Esophagus muscularis mucosa (tissue), 4 donors: ENCODE results near the gene FXR1. TPM values are rescaled to one million over a fixed set of nuclear protein-coding genes. Genes with fewer than 3 reads are reported as not detected.

Source experiments
- DNase-seq: peaks from one replicate; pipeline ENCODE4 v3.0.0-alpha.2; 2017; ENCODE audit errors: extremely low spot score
- H3K27ac ChIP-seq, 4 donors: fragments of 200-600 bp; sonication (generic); replicated peaks in 1 of 4; 1 replicate in 3 of 4; 2 replicates in 1 of 4; pipeline ENCODE4 v1.5.1; 2016 to 2019; ENCODE audit warnings: mild to moderate bottlenecking in 1 of 4
- H3K27me3 ChIP-seq, 4 donors: fragments of 200-600 bp; sonication (generic); one replicate each; pipeline versions ENCODE4 v1.5.1 to v1.6.0; 2016 to 2019
- H3K36me3 ChIP-seq, 4 donors: fragments of 200-600 bp; sonication (generic); one replicate each; pipeline ENCODE4 v1.5.1; 2016 to 2019
- H3K4me1 ChIP-seq, 4 donors: fragments of 200-600 bp; sonication (generic); one replicate each; pipeline ENCODE4 v1.5.1; 2016 to 2019
- H3K4me3 ChIP-seq, 4 donors: fragments of 200-600 bp; sonication (generic); 1 replicate in 2 of 4; 2 replicates in 2 of 4; pipeline ENCODE4 v1.5.1; 2016 to 2019; ENCODE audit warnings: mild to moderate bottlenecking in 4 of 4, moderate library complexity in 1 of 4
- H3K9me3 ChIP-seq, 4 donors: fragments of 200-600 bp; sonication (generic); 1 replicate in 3 of 4; 2 replicates in 1 of 4; pipeline ENCODE4 v1.5.1; 2016 to 2019
- EP300 ChIP-seq: sonication (generic); formaldehyde crosslinking; IDR thresholded peaks from one replicate; pipeline ENCODE4 v1.6.1; 2017; ENCODE audit warnings: antibody characterized with exemption
- POLR2A ChIP-seq: fragments of 450-650 bp; IDR thresholded peaks from one replicate; pipeline ENCODE4 v1.6.1; 2017; ENCODE audit warnings: antibody characterized with exemption, moderate library complexity, mild to moderate bottlenecking, low read depth
- POLR2AphosphoS5 ChIP-seq, 2 donors: sonication (generic); formaldehyde crosslinking; IDR thresholded peaks; one replicate each; pipeline ENCODE4 v1.6.1; 2017; ENCODE audit warnings: antibody characterized with exemption in 2 of 2
- intact Hi-C: fragments of 100-400 bp; cut with DNase I; formaldehyde crosslinking; loops from one replicate; pipeline ENCODE4 v1.15.1; 2023
- total RNA-seq, 4 donors: library from RNA; depleted of rRNA; stranded (reverse); fragments of >200 nt; gene quantifications; one replicate each; pipeline versions ENCODE4 v1.1.0 to v1.2.1, GENCODE V29; 2016
- TF ChIP-seq, protein P1 (sequence below), 3 experiments: fragments of 200-600 bp in 2 of 3; fragments of 450-650 bp in 1 of 3; sonication (generic) in 2 of 3; IDR thresholded peaks; one replicate each; pipeline ENCODE4 v1.5.1; 2017 to 2019; ENCODE audit warnings: antibody characterized with exemption in 3 of 3, mild to moderate bottlenecking in 2 of 3, moderate library complexity in 1 of 3

The FXR1 gene
- total RNA-seq, 4 donors from 2014 or later = 129 to 174 (median 164) TPM

DNA sequence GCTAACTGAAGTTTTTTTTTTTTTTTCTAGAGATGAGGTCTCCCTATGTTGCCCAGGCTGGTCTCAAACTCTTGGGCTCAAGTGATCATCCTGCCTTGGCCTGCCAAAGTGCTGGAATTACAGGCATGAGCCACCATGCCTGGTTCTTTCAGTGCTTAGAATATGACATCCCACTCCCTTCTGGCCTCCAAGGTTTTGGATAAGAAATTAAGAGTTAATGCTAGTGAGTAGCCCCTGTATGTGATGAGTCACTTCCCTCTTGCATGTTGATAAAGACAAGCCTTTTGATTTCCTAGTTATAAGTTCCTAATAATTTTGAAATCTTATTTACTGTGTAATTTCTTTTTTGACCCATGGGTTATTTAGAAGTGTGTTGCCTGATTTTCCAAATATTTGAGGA lies 112.7 kb downstream of the FXR1 start:
- TF ChIP-seq, protein P1, sequence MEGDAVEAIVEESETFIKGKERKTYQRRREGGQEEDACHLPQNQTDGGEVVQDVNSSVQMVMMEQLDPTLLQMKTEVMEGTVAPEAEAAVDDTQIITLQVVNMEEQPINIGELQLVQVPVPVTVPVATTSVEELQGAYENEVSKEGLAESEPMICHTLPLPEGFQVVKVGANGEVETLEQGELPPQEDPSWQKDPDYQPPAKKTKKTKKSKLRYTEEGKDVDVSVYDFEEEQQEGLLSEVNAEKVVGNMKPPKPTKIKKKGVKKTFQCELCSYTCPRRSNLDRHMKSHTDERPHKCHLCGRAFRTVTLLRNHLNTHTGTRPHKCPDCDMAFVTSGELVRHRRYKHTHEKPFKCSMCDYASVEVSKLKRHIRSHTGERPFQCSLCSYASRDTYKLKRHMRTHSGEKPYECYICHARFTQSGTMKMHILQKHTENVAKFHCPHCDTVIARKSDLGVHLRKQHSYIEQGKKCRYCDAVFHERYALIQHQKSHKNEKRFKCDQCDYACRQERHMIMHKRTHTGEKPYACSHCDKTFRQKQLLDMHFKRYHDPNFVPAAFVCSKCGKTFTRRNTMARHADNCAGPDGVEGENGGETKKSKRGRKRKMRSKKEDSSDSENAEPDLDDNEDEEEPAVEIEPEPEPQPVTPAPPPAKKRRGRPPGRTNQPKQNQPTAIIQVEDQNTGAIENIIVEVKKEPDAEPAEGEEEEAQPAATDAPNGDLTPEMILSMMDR (IDR thresholded peaks at IDR 0.05) = no peak
- no peak for TF ChIP-seq EP300
- TF ChIP-seq POLR2AphosphoS5 (IDR thresholded peaks at IDR 0.05) = no peak
- no peak for TF ChIP-seq POLR2A
- Histone ChIP-seq H3K9me3 (peaks cover 0 to 12% (median 5%) of the 10 kb centered on the region in 4 donors), H3K4me1 (no peaks in the 10 kb centered on the region), H3K27ac (no peak overlapping the region), H3K4me3 (no peak overlapping the region), H3K36me3 (no peaks in the 10 kb centered on the region), H3K27me3 (no peaks in the 10 kb centered on the region)
- intact Hi-C loops = no loop called here
- DNase-seq = no peak

DNA sequence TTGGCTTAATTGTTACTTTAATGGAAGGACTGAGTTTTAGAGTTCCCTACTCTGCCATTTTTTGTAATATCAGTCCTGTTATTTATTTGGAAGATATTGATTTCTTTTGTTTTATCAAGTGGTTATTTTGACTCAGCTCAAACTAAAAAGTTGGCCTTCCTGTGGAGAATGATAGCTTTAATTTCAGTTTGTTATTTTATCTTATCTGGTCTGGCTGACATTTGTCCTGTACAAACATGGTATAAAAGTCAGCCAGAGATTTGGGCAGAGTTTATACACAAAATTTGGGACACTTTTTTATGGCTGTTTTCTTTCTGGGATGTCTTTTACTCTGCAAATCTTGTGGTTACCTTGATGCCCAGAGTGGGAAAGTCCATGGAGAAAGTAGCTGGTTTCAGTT lies 118.5 kb downstream of the FXR1 start:
- no peak overlapping the region for H3K4me3 ChIP-seq
- no peak for DNase-seq
- H3K27ac ChIP-seq = no peak overlapping the region
- intact Hi-C loops = no loop called here
- H3K36me3 ChIP-seq = no peaks in the 10 kb centered on the region
- no peaks in the 10 kb centered on the region for H3K9me3 ChIP-seq
- TF ChIP-seq, protein P1 (IDR thresholded peaks at IDR 0.05) = no peak
- H3K4me1 ChIP-seq = no peaks in the 10 kb centered on the region
- no peaks in the 10 kb centered on the region for H3K27me3 ChIP-seq

Other genes starting within 250 kb of the FXR1 start
- under 1 TPM in 2 of 4 donors, not detected in 2; under 0.01 to 0.17 TPM for gene CCDC39, start 233.2 kb upstream of the FXR1 start, total RNA-seq
- 10 to 100 TPM; 28.4 to 65.6 (median 39.1) TPM for gene DNAJC19, start 77.1 kb downstream of the FXR1 start, total RNA-seq